HG03575 (cell line): Measurements from ENCODE around the gene WNK2.

Experiments
- ATAC-seq: cut with Tn5 transposase; IDR thresholded peaks from one replicate; pipeline ENCODE4 v1.9.1; 2021; ENCODE audit not compliant: unreplicated experiment, insufficient number of reproducible peaks, low FRiP score; ENCODE audit errors: extremely low read depth

WNK2 gene

GRCh38 chr9:93182572-93182971, 1.4 kb upstream of the WNK2 start:
- ATAC-seq: no peak

- no peak for ATAC-seq
Measured at GRCh38 chr9:93183131-93183662, 742 bp upstream of the WNK2 start.

- ATAC-seq: no peak
Measured at GRCh38 chr9:93184432-93185265, 710 bp downstream of the WNK2 start.

- ATAC-seq: no peak
Measured at GRCh38 chr9:93185266-93186214, 1.6 kb downstream of the WNK2 start.

- no peak for ATAC-seq
Measured at GRCh38 chr9:93186215-93186945, 2.4 kb downstream of the WNK2 start.

GRCh38 chr9:93187047-93187446, 3.1 kb downstream of the WNK2 start:
- no peak for ATAC-seq

GRCh38 chr9:93187574-93187973, 3.6 kb downstream of the WNK2 start:
- ATAC-seq: no peak

GRCh38 chr9:93188426-93189368, 4.8 kb downstream of the WNK2 start:
- ATAC-seq: no peak

- ATAC-seq: no peak
Measured at GRCh38 chr9:93189369-93190132, 5.6 kb downstream of the WNK2 start.

- no peak for ATAC-seq
Measured at GRCh38 chr9:93190133-93190525, 6.2 kb downstream of the WNK2 start.

GRCh38 chr9:93190656-93191353, 6.9 kb downstream of the WNK2 start:
- ATAC-seq: no peak

GRCh38 chr9:93191354-93191660, 7.4 kb downstream of the WNK2 start:
- no peak for ATAC-seq

GRCh38 chr9:93192721-93193387, 8.9 kb downstream of the WNK2 start:
- no peak for ATAC-seq

GRCh38 chr9:93193388-93194220, 9.7 kb downstream of the WNK2 start:
- no peak for ATAC-seq

- ATAC-seq: no peak
Measured at GRCh38 chr9:93194221-93194625, 10.3 kb downstream of the WNK2 start.

GRCh38 chr9:93194641-93195040, 10.7 kb downstream of the WNK2 start:
- no peak for ATAC-seq
